CD4-positive, alpha-beta memory T cell (primary cell): Measurements from ENCODE around the gene MTOR. TPM values are rescaled to one million over a fixed set of nuclear protein-coding genes. Genes with fewer than 3 reads are reported as not detected.
"Not testable (repeated sequence)": the region's sequence is repeated elsewhere in the genome, so short reads cannot be mapped to it uniquely, and the experiment has no call there.

Experiments
- CTCF ChIA-PET: fragments of 350-600 bp; sonication (Branson Sonifier 250); formaldehyde crosslinking; loops from one replicate; lab custom pipeline; 2021; ENCODE audit warnings: inconsistent platforms; ENCODE audit not compliant: partially characterized antibody; lab: Charles Lee
- POLR2A ChIA-PET: fragments of 350-600 bp; sonication (Branson Sonifier 250); formaldehyde crosslinking; loops from one replicate; lab custom pipeline; 2021; ENCODE audit not compliant: partially characterized antibody; lab: Charles Lee
- DNase-seq, 5 donors: peaks; one replicate each; pipeline versions ENCODE4 v3.0.0 to v3.0.0-alpha.2; 2020 to 2022; ENCODE audit warnings: mixed read lengths in 1 of 5
- H3K27ac ChIP-seq: one replicate; pipeline ENCODE4 v1.7.0; 2013; ENCODE audit warnings: low read depth, low read length
- H3K27me3 ChIP-seq: 2 replicates; pipeline ENCODE4 v1.7.0; 2013; ENCODE audit warnings: mild to moderate bottlenecking, low read length, moderate library complexity; ENCODE audit not compliant: insufficient read depth
- H3K36me3 ChIP-seq: 2 replicates; pipeline ENCODE4 v1.7.0; 2013; ENCODE audit warnings: mild to moderate bottlenecking, low read length, moderate library complexity; ENCODE audit not compliant: insufficient read depth
- H3K4me1 ChIP-seq: 2 replicates; pipeline ENCODE4 v1.7.0; 2013; ENCODE audit warnings: mild to moderate bottlenecking, low read length, moderate library complexity; ENCODE audit not compliant: insufficient read depth
- H3K4me3 ChIP-seq, 2 donors: one replicate each; pipeline ENCODE4 v1.7.0; 2013; ENCODE audit warnings: low read length in 2 of 2, mild to moderate bottlenecking in 1 of 2
- H3K9me3 ChIP-seq, 2 donors: one replicate each; pipeline ENCODE4 v1.7.0; 2013; ENCODE audit warnings: low read length in 2 of 2, control low read depth in 1 of 2; ENCODE audit not compliant: control insufficient read depth in 1 of 2
- H3K27ac Mint-ChIP-seq, 7 donors: one replicate each; pipeline ENCODE4 v1.8.0; 2020 to 2021; ENCODE audit warnings: mixed read lengths in 7 of 7, mild to moderate bottlenecking in 6 of 7, inconsistent platforms in 3 of 7, moderate library complexity in 3 of 7
- H3K27me3 Mint-ChIP-seq, 2 donors: one replicate each; pipeline ENCODE4 v1.8.0; 2020 to 2021; ENCODE audit warnings: mixed read lengths in 2 of 2
- H3K36me3 Mint-ChIP-seq, 2 donors: one replicate each; pipeline ENCODE4 v1.8.0; 2020 to 2021; ENCODE audit warnings: mixed read lengths in 2 of 2, inconsistent platforms in 1 of 2, mild to moderate bottlenecking in 1 of 2
- H3K4me1 Mint-ChIP-seq, 4 donors: one replicate each; pipeline ENCODE4 v1.8.0; 2020 to 2021; ENCODE audit warnings: mixed read lengths in 4 of 4, mild to moderate bottlenecking in 1 of 4
- H3K4me3 Mint-ChIP-seq, 8 donors: one replicate each; pipeline ENCODE4 v1.8.0; 2020 to 2021; ENCODE audit warnings: mixed read lengths in 8 of 8, mild to moderate bottlenecking in 7 of 8, moderate library complexity in 6 of 8, inconsistent platforms in 3 of 8
- H3K9me3 Mint-ChIP-seq, 8 donors: one replicate each; pipeline ENCODE4 v1.8.0; 2020 to 2021; ENCODE audit warnings: mixed read lengths in 8 of 8, mild to moderate bottlenecking in 5 of 8, inconsistent platforms in 3 of 8, moderate library complexity in 1 of 8
- intact Hi-C: fragments of 100-400 bp; cut with micrococcal nuclease; formaldehyde crosslinking; loops from one replicate; pipeline ENCODE4 v1.15.1; 2023
- polyA plus RNA-seq, 2 donors: library from polyadenylated mRNA; unstranded; fragments of 300-500 nt; fragmentation: Illumina TruSeq; gene quantifications; one replicate each; pipeline ENCODE4 v1.2.3, GENCODE V29; 2021
- total RNA-seq, 2 experiments: library from RNA; stranded (reverse); gene quantifications; one replicate each; pipeline ENCODE4 v1.2.3, GENCODE V29; 2021

Gene MTOR
- total and polyA plus RNA-seq, 4 experiments from 2014 or later: 3.4 to 46.8 (median 25.2) TPM

- no peak for DNase-seq
Observed at GRCh38 chr1:11169202-11169601, 93.1 kb downstream of the MTOR start.

DNA sequence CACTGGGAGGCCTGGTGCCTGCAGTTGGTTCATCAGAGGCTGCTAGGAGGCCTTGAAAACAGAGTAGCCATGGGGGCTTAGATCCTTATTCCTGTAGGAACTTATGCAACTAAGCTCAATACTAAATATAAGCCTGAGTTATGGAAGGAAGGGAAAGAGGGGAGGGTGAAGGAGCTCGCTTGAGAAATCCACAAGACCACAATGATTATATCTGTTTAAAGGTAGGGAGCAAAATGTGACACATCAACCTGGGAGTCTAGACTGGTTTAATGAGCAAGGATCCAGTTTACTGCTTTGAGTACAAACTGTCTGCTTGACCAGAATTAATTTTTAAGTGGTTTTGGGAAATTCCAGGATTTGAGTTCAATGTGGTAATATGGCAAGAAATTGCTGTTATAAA lies 93.6 kb downstream of the MTOR start:
- Mint-ChIP-seq H3K36me3 (peaks cover 31 to 32% of the 10 kb centered on the region in 2 donors), H3K4me3 (no peak overlapping the region), H3K27me3 (no peaks in the 10 kb centered on the region), H3K4me1 (peaks cover 0 to 6% (median under 1%) of the 10 kb centered on the region in 4 donors), H3K9me3 (peaks cover 0 to 3% (median 0%) of the 10 kb centered on the region in 8 donors), H3K27ac (peak overlapping the region in 1 of 7 donors; percentile 52)
- intact Hi-C loops: no loop called here
- ChIA-PET CTCF (no interaction called here), POLR2A (no interaction called here)
- no peak overlapping the region for H3K4me3 ChIP-seq
- no peak overlapping the region for H3K27ac ChIP-seq
- H3K4me1 ChIP-seq: no peaks in the 10 kb centered on the region
- no peak for DNase-seq
- H3K36me3 ChIP-seq: peaks cover 9% of the 10 kb centered on the region
- H3K9me3 ChIP-seq: no peaks in the 10 kb centered on the region
- H3K27me3 ChIP-seq: no peaks in the 10 kb centered on the region

More at GRCh38 chr1:11169202-11169601, 93.1 kb downstream of the MTOR start:
- intact Hi-C loops: no loop called here
- ChIA-PET CTCF (no interaction called here), POLR2A (interaction anchor here (0.8 kb wide), 1 partner anchor 17 kb away, joined by 4 read pairs; no protein-coding TSS in a partner anchor)
- peaks cover 0 to 3% (median 0%) of the 10 kb centered on the region in 8 donors for H3K9me3 Mint-ChIP-seq
- H3K4me1 Mint-ChIP-seq: peaks cover 0 to 6% (median under 1%) of the 10 kb centered on the region in 4 donors
- H3K27me3 Mint-ChIP-seq: no peaks in the 10 kb centered on the region
- no peaks in the 10 kb centered on the region for H3K9me3 ChIP-seq
- no peaks in the 10 kb centered on the region for H3K27me3 ChIP-seq
- H3K4me3 ChIP-seq: no peak overlapping the region
- no peaks in the 10 kb centered on the region for H3K4me1 ChIP-seq
- H3K27ac Mint-ChIP-seq: peak overlapping the region in 1 of 7 donors; percentile 30
- H3K36me3 ChIP-seq: peaks cover 9% of the 10 kb centered on the region
- H3K4me3 Mint-ChIP-seq: no peak overlapping the region
- H3K36me3 Mint-ChIP-seq: peaks cover 31% of the 10 kb centered on the region in 2 donors
- H3K27ac ChIP-seq: no peak overlapping the region

GRCh38 chr1:11166744-11167143 lies 95.6 kb downstream of the MTOR start:
- H3K4me3 Mint-ChIP-seq, H3K9me3 ChIP-seq, H3K9me3 Mint-ChIP-seq, H3K36me3 ChIP-seq, H3K4me1 Mint-ChIP-seq, intact Hi-C loops, CTCF ChIA-PET, H3K27ac Mint-ChIP-seq, POLR2A ChIA-PET, H3K27ac ChIP-seq, H3K27me3 ChIP-seq, H3K4me1 ChIP-seq, H3K4me3 ChIP-seq, DNase-seq, H3K27me3 Mint-ChIP-seq: not testable (repeated sequence)
- H3K36me3 Mint-ChIP-seq: peaks cover 42 to 44% of the 10 kb centered on the region in 2 donors

- H3K4me1 Mint-ChIP-seq, H3K27me3 Mint-ChIP-seq, H3K4me3 ChIP-seq, POLR2A ChIA-PET, H3K4me3 Mint-ChIP-seq, CTCF ChIA-PET, H3K27ac Mint-ChIP-seq, DNase-seq, H3K9me3 Mint-ChIP-seq, H3K27me3 ChIP-seq, H3K4me1 ChIP-seq, H3K9me3 ChIP-seq, H3K36me3 ChIP-seq, H3K27ac ChIP-seq, intact Hi-C loops: not testable (repeated sequence)
- H3K36me3 Mint-ChIP-seq: peaks cover 40 to 53% of the 10 kb centered on the region in 2 donors
Observed at GRCh38 chr1:11162752-11163151, 99.6 kb downstream of the MTOR start.

DNA sequence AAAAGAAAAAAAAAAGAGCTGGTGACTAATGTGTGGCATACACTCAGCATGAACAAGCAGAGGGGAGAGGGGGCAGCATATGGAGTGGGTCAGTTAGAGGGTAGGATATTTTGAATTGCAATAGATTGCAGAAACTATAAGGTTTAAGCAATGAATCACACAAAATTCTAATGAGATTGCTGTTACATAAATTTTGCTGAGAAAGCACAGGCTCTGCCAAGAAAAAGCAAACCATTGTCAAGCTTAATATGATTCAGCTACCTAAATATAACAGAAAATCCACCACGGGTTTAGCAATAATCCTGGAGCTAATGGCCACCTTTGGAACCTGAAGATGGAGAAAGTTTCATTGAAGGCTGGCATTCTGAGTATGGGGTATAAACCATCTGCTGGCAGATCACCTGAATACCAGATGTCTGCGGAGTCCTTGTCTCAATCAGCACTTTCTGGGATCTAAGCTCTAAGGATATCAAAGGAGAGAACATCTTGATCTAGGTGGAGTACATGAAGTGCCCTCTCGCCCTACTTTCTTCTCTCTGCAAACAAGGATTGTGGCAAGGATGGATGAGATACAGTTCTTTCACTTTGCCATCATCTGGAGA lies 103.5 kb downstream of the MTOR start:
- H3K9me3 ChIP-seq: no peaks in the 10 kb centered on the region
- intact Hi-C loops: no loop called here
- H3K27me3 ChIP-seq: no peaks in the 10 kb centered on the region
- H3K27ac ChIP-seq: no peak overlapping the region
- POLR2A ChIA-PET: no interaction called here
- DNase-seq: no peak
- H3K4me1 ChIP-seq: peaks cover 9% of the 10 kb centered on the region
- CTCF ChIA-PET: interaction anchor here (1.0 kb wide), 1 partner anchor 121 kb away, joined by 4 read pairs; no protein-coding TSS in a partner anchor
- H3K4me3 ChIP-seq: no peak overlapping the region
- peaks cover 34 to 58% of the 10 kb centered on the region in 2 donors for H3K36me3 Mint-ChIP-seq
- H3K36me3 ChIP-seq: peaks cover 24% of the 10 kb centered on the region
- H3K4me1 Mint-ChIP-seq: peaks cover 7 to 12% (median 10%) of the 10 kb centered on the region in 4 donors
- no peak overlapping the region for H3K4me3 Mint-ChIP-seq
- peak overlapping the region in 2 of 7 donors; percentile 70 to 77 for H3K27ac Mint-ChIP-seq
- H3K9me3 Mint-ChIP-seq: no peaks in the 10 kb centered on the region
- no peaks in the 10 kb centered on the region for H3K27me3 Mint-ChIP-seq

DNA sequence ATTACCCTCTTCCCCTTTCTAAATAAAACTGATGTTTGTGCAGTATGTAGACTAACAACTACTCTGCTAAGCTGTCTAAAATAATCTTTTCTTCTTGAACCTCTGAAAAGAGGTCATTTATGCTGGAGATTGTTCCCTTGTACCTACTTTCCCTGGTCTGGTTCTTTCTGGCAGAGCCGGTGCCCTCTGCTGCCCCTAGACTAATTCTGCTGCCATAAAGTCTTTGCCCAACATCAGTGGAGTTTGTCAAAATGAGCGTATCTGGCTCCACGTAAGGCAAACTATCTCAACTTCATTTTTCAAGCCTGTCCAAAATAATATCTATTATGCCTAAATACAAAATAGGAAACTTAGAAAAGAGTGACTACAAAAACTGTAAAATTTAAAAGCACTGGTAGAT lies 104.1 kb downstream of the MTOR start:
- CTCF ChIA-PET: interaction anchor here (1.0 kb wide), 1 partner anchor 121 kb away, joined by 4 read pairs; no protein-coding TSS in a partner anchor

GRCh38 chr1:11157867-11158266 lies 104.5 kb downstream of the MTOR start:
- Mint-ChIP-seq H3K9me3 (no peaks in the 10 kb centered on the region), H3K4me1 (peaks cover 7 to 12% (median 10%) of the 10 kb centered on the region in 4 donors), H3K27ac (peak overlapping the region in 4 of 7 donors; percentile 7 to 74 (median 65)), H3K27me3 (no peaks in the 10 kb centered on the region), H3K4me3 (no peak overlapping the region), H3K36me3 (peaks cover 33 to 55% of the 10 kb centered on the region in 2 donors)
- Histone ChIP-seq H3K36me3 (peaks cover 28% of the 10 kb centered on the region), H3K9me3 (no peaks in the 10 kb centered on the region), H3K4me3 (no peak overlapping the region), H3K27ac (no peak overlapping the region), H3K4me1 (peaks cover 9% of the 10 kb centered on the region), H3K27me3 (no peaks in the 10 kb centered on the region)
- intact Hi-C loops: no loop called here
- ChIA-PET POLR2A (no interaction called here), CTCF (no interaction called here)
- DNase-seq: no peak

More for the DNA sequence above, 104.1 kb downstream of the MTOR start:
- no peaks in the 10 kb centered on the region for H3K9me3 ChIP-seq
- no peaks in the 10 kb centered on the region for H3K27me3 ChIP-seq
- DNase-seq: no peak
- intact Hi-C loops: no loop called here
- peaks cover 7 to 12% (median 10%) of the 10 kb centered on the region in 4 donors for H3K4me1 Mint-ChIP-seq
- H3K4me3 Mint-ChIP-seq: no peak overlapping the region
- H3K4me3 ChIP-seq: no peak overlapping the region
- H3K36me3 ChIP-seq: peaks cover 24% of the 10 kb centered on the region
- POLR2A ChIA-PET: no interaction called here
- H3K27me3 Mint-ChIP-seq: no peaks in the 10 kb centered on the region
- H3K36me3 Mint-ChIP-seq: peaks cover 32 to 55% of the 10 kb centered on the region in 2 donors
- H3K27ac Mint-ChIP-seq: peak overlapping the region in 3 of 7 donors; percentile 70 to 77 (median 77)
- H3K9me3 Mint-ChIP-seq: no peaks in the 10 kb centered on the region
- no peak overlapping the region for H3K27ac ChIP-seq
- peaks cover 9% of the 10 kb centered on the region for H3K4me1 ChIP-seq
